Measurements from ENCODE around the gene ZNF691.
"Not testable (repeated sequence)": the region's sequence is repeated elsewhere in the genome, so short reads cannot be mapped to it uniquely, and the experiment has no call there.

ZNF691 gene

GRCh38 chr1:42866549-42866948, 20.1 kb downstream of the ZNF691 start:
- no peak for TF ChIP-seq PKNOX1 (IDR thresholded peaks at IDR 0.05)
- no peak for TF ChIP-seq BHLHE40 (IDR thresholded peaks at IDR 0.05; ENCODE audit: borderline replicate concordance)
- TF ChIP-seq NFRKB (IDR thresholded peaks at IDR 0.05): no peak
- no peak for TF ChIP-seq SP1 (IDR thresholded peaks at IDR 0.05)
- TF ChIP-seq TARDBP (IDR thresholded peaks at IDR 0.05): no peak
- TF ChIP-seq SUZ12 (IDR thresholded peaks at IDR 0.05): no peak
- TF ChIP-seq FOXK2 (IDR thresholded peaks at IDR 0.05): no peak
- TF ChIP-seq ELF4 (IDR thresholded peaks at IDR 0.05): no peak
- no peak for TF ChIP-seq ZNF384 (IDR thresholded peaks at IDR 0.05)
- no peak for TF ChIP-seq L3MBTL2 (conservative IDR thresholded peaks at IDR 0.05)
- TF ChIP-seq HDGF (IDR thresholded peaks at IDR 0.05; ENCODE audit: borderline replicate concordance): no peak
- ChIA-PET POLR2A (interaction anchor here (1.2 kb wide), 1 partner anchor 20 kb away, joined by 4 read pairs; the partner anchor contains the start of gene ZNF691), CTCF (no interaction called here)
- DNase-seq (ENCODE audit: extremely low spot score): no peak

- CTCF ChIA-PET; POLR2A ChIA-PET; DNase-seq (ENCODE audit: extremely low spot score): not testable (repeated sequence)
Measured at GRCh38 chr1:42868466-42868865, 22.1 kb downstream of the ZNF691 start.

- DNase-seq (ENCODE audit: extremely low spot score); POLR2A ChIA-PET; CTCF ChIA-PET: not testable (repeated sequence)
Measured at GRCh38 chr1:42869254-42869653, 22.8 kb downstream of the ZNF691 start.

GRCh38 chr1:42869751-42870150, 23.3 kb downstream of the ZNF691 start:
- DNase-seq (ENCODE audit: extremely low spot score); CTCF ChIA-PET; POLR2A ChIA-PET: not testable (repeated sequence)

GRCh38 chr1:42873108-42873507, 26.7 kb downstream of the ZNF691 start:
- POLR2A ChIA-PET; CTCF ChIA-PET; DNase-seq (ENCODE audit: extremely low spot score): not testable (repeated sequence)

GRCh38 chr1:42873670-42874069, 27.3 kb downstream of the ZNF691 start:
- ChIA-PET CTCF (interaction anchor here (0.7 kb wide), 1 partner anchor 53 kb away, joined by 4 read pairs; no protein-coding TSS in a partner anchor), POLR2A (interaction anchor here (1.2 kb wide), 1 partner anchor 27 kb away, joined by 4 read pairs; the partner anchor contains the start of gene ZNF691)
- TF ChIP-seq SP1 (IDR thresholded peaks at IDR 0.05): no peak
- no peak for TF ChIP-seq SUZ12 (IDR thresholded peaks at IDR 0.05)
- TF ChIP-seq L3MBTL2 (conservative IDR thresholded peaks at IDR 0.05): no peak
- TF ChIP-seq FOXK2 (IDR thresholded peaks at IDR 0.05): no peak
- TF ChIP-seq NFRKB (IDR thresholded peaks at IDR 0.05): no peak
- no peak for DNase-seq (ENCODE audit: extremely low spot score)

GRCh38 chr1:42876009-42876408, 29.6 kb downstream of the ZNF691 start:
- ChIA-PET CTCF (no interaction called here), POLR2A (interaction anchor here (1.4 kb wide), 1 partner anchor 30 kb away, joined by 5 read pairs; the partner anchor contains the start of gene ZNF691)
- DNase-seq (ENCODE audit: extremely low spot score): no peak
- TF ChIP-seq NFRKB (IDR thresholded peaks at IDR 0.05) (no peak), FOXK2 (IDR thresholded peaks at IDR 0.05) (no peak), FOXA1 (IDR thresholded peaks at IDR 0.05) (no peak), LEF1 (IDR thresholded peaks at IDR 0.05; ENCODE audit: borderline replicate concordance) (no peak), L3MBTL2 (conservative IDR thresholded peaks at IDR 0.05) (no peak), ELF4 (IDR thresholded peaks at IDR 0.05) (no peak), BHLHE40 (IDR thresholded peaks at IDR 0.05; ENCODE audit: borderline replicate concordance) (no peak), HDGF (IDR thresholded peaks at IDR 0.05; ENCODE audit: borderline replicate concordance) (no peak), SUZ12 (IDR thresholded peaks at IDR 0.05) (no peak), FOXM1 (IDR thresholded peaks at IDR 0.05; ENCODE audit: borderline replicate concordance) (no peak), ARNT (IDR thresholded peaks at IDR 0.05) (no peak), PKNOX1 (IDR thresholded peaks at IDR 0.05) (no peak), TARDBP (IDR thresholded peaks at IDR 0.05) (no peak), SP1 (IDR thresholded peaks at IDR 0.05) (no peak), CTBP1 (IDR thresholded peaks at IDR 0.05; ENCODE audit: borderline replicate concordance) (no peak), ZNF384 (IDR thresholded peaks at IDR 0.05) (no peak)

GRCh38 chr1:42877380-42877779, 31.0 kb downstream of the ZNF691 start:
- ChIA-PET CTCF (no interaction called here), POLR2A (interaction anchor here (0.5 to 1.4 kb wide), 2 partner anchors 31 to 372 kb away, joined by 3 to 5 read pairs; partner anchors contain the start of gene ZNF691)
- TF ChIP-seq HDGF (IDR thresholded peaks at IDR 0.05; ENCODE audit: borderline replicate concordance): no peak
- no peak for TF ChIP-seq ARNT (IDR thresholded peaks at IDR 0.05)
- no peak for TF ChIP-seq LEF1 (IDR thresholded peaks at IDR 0.05; ENCODE audit: borderline replicate concordance)
- TF ChIP-seq PKNOX1 (IDR thresholded peaks at IDR 0.05): no peak
- TF ChIP-seq FOXM1 (IDR thresholded peaks at IDR 0.05; ENCODE audit: borderline replicate concordance): no peak
- no peak for TF ChIP-seq NFRKB (IDR thresholded peaks at IDR 0.05)
- no peak for TF ChIP-seq ELF4 (IDR thresholded peaks at IDR 0.05)
- TF ChIP-seq SUZ12 (IDR thresholded peaks at IDR 0.05): no peak
- no peak for TF ChIP-seq FOXA1 (IDR thresholded peaks at IDR 0.05)
- no peak for TF ChIP-seq CTBP1 (IDR thresholded peaks at IDR 0.05; ENCODE audit: borderline replicate concordance)
- no peak for DNase-seq (ENCODE audit: extremely low spot score)
